Keratinocyte (primary cell): ENCODE measurements around the gene ZPLD1.

Experiments used
- CTCF ChIP-seq, 3 experiments: IDR thresholded peaks in 1 of 3; conservative IDR thresholded peaks in 1 of 3; optimal IDR thresholded peaks in 1 of 3; 2 replicates in 2 of 3; 3 replicates in 1 of 3; pipeline versions ENCODE3 to v1.5.1; 2011; ENCODE audit warnings: low read length in 3 of 3, mild to moderate bottlenecking in 3 of 3, moderate library complexity in 2 of 3, control low read depth in 1 of 3, inconsistent platforms in 1 of 3; ENCODE audit not compliant: insufficient read depth in 2 of 3; ENCODE audit errors: extremely low read depth in 1 of 3
- EZH2 ChIP-seq: IDR thresholded peaks from one replicate; pipeline ENCODE4 v1.6.1; 2012; ENCODE audit warnings: inconsistent platforms, mild to moderate bottlenecking, low read length, moderate library complexity

GRCh38 chr3:102447272-102447671 is 12.5 kb downstream of the ZPLD1 start:
- TF ChIP-seq CTCF (optimal IDR thresholded peaks at IDR 0.05 in 1 of 3, IDR thresholded peaks at IDR 0.05 in 1 of 3, conservative IDR thresholded peaks at IDR 0.05 in 1 of 3; ENCODE audit: extremely low read depth in 1 of 3, insufficient read depth in 2 of 3, low read length in 3 of 3), result no peak
- TF ChIP-seq EZH2, result no peak
